PC-9 (cell line): Measurements from ENCODE around the gene C12orf54.

ENCODE experiments used
- CTCF ChIP-seq: fragments of 200-600 bp; sonication (generic); conservative IDR thresholded peaks from 2 replicates; pipeline ENCODE4 v1.6.1; 2017; ENCODE audit warnings: mixed run types, antibody characterized with exemption, mild to moderate bottlenecking, moderate library complexity
- EZH2 ChIP-seq: fragments of 200-600 bp; sonication (generic); IDR thresholded peaks from 2 replicates; pipeline ENCODE4 v1.8.0; 2017; ENCODE audit warnings: antibody characterized with exemption, low read depth

DNA sequence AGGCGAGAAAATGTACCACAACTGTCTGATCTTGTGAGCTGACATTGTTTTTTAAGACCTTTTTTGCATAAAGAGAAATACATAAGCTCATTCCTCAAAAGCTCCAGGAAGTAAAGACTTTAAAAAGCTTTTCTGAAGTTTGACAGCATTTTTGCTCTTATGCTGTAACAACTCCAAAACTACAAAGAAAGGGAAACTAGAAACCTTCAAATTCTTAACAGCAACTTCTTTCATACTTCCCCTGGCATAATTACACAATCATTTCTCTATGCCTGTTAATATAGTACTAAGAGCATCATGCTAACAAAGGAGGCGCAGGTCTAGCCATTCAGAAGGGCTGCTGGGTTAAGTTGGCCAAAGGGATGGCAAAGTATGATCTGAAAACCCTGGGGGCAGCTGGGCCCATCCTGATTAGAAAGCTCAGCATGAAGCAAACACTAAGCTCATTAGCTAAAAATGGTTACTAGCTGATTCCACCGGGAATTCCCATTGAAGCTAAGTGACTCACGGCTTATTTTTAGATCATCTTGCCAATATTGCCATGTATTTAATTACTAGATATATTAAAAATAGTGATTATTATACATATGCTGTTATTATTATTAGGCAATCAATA, 36.0 kb upstream of the C12orf54 start:
- TF ChIP-seq CTCF (no peak), EZH2 (no peak)
